MCF 10A (cell line): ENCODE results near the gene RALGPS1. TPM values are rescaled to one million over a fixed set of nuclear protein-coding genes. Genes with fewer than 3 reads are reported as not detected.

Experiments used
- BruUV-seq: library from RNA; stranded (reverse); fragments of 400-500 nt; replicated peaks from 2 replicates; lab custom pipeline; 2021; lab: Mats Ljungman, UMichigan
- CTCF ChIA-PET: fragments of 300-600 bp; sonication (Branson Sonifier 250); formaldehyde crosslinking; extraction: SDS; loops from one replicate; lab custom pipeline; 2021; ENCODE audit warnings: antibody characterized with exemption, inconsistent platforms; lab: Yijun Ruan, JAX
- POLR2A ChIA-PET: fragments of 300-600, 350-650 bp; sonication (Branson Sonifier 250); formaldehyde crosslinking; extraction: SDS; loops from one replicate; lab custom pipeline; 2020; ENCODE audit warnings: antibody characterized with exemption, inconsistent platforms; lab: Yijun Ruan, JAX
- DNase-seq: peaks from one replicate; pipeline ENCODE4 v3.0.0-alpha.2; 2018; ENCODE audit not compliant: unreplicated experiment
- H3K27ac Mint-ChIP-seq: one replicate; pipeline ENCODE4 v1.8.0; 2022; ENCODE audit warnings: mild to moderate bottlenecking, low read depth, mixed read lengths; ENCODE audit not compliant: unreplicated experiment
- H3K27me3 Mint-ChIP-seq: one replicate; pipeline ENCODE4 v1.8.0; 2022; ENCODE audit warnings: mixed read lengths; ENCODE audit not compliant: insufficient read depth, unreplicated experiment
- H3K36me3 Mint-ChIP-seq: one replicate; pipeline ENCODE4 v1.8.0; 2022; ENCODE audit warnings: mild to moderate bottlenecking, moderate library complexity, mixed read lengths; ENCODE audit not compliant: insufficient read depth, unreplicated experiment
- H3K4me1 Mint-ChIP-seq: one replicate; pipeline ENCODE4 v1.8.0; 2022; ENCODE audit warnings: mixed read lengths; ENCODE audit not compliant: insufficient read depth, unreplicated experiment
- H3K4me3 Mint-ChIP-seq: one replicate; pipeline ENCODE4 v1.8.0; 2022; ENCODE audit warnings: mild to moderate bottlenecking, moderate library complexity, mixed read lengths; ENCODE audit not compliant: unreplicated experiment
- H3K9me3 Mint-ChIP-seq: one replicate; pipeline ENCODE4 v1.8.0; 2022; ENCODE audit warnings: mixed read lengths; ENCODE audit not compliant: unreplicated experiment
- intact Hi-C: fragments of 100-400 bp; cut with micrococcal nuclease; formaldehyde crosslinking; loops from 2 replicates; pipeline ENCODE4 v1.14.1; 2022
- total RNA-seq: library from RNA; stranded (reverse); gene quantifications from 2 replicates; pipeline ENCODE4 v1.2.3, GENCODE V29; 2022
- TF ChIP-seq, protein P1 (sequence below): fragments of 200-600 bp; IDR thresholded peaks from one replicate; pipeline ENCODE4 v1.8.0; 2022; ENCODE audit warnings: antibody characterized with exemption, mild to moderate bottlenecking; ENCODE audit not compliant: unreplicated experiment

The RALGPS1 gene
- total RNA-seq, 1 experiment from 2014 or later: 2.4 TPM

- H3K36me3 Mint-ChIP-seq: no peaks in the 10 kb centered on the region
- ChIA-PET POLR2A (interaction anchor here (1.5 kb wide), 1 partner anchor 11 kb away, joined by 8 read pairs; no protein-coding TSS in a partner anchor), CTCF (interaction anchor here (0.7 kb wide), 1 partner anchor 14 kb away, joined by 3 read pairs; no protein-coding TSS in a partner anchor)
- no peaks in the 10 kb centered on the region for H3K27me3 Mint-ChIP-seq
- TF ChIP-seq, protein P1, sequence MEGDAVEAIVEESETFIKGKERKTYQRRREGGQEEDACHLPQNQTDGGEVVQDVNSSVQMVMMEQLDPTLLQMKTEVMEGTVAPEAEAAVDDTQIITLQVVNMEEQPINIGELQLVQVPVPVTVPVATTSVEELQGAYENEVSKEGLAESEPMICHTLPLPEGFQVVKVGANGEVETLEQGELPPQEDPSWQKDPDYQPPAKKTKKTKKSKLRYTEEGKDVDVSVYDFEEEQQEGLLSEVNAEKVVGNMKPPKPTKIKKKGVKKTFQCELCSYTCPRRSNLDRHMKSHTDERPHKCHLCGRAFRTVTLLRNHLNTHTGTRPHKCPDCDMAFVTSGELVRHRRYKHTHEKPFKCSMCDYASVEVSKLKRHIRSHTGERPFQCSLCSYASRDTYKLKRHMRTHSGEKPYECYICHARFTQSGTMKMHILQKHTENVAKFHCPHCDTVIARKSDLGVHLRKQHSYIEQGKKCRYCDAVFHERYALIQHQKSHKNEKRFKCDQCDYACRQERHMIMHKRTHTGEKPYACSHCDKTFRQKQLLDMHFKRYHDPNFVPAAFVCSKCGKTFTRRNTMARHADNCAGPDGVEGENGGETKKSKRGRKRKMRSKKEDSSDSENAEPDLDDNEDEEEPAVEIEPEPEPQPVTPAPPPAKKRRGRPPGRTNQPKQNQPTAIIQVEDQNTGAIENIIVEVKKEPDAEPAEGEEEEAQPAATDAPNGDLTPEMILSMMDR: no peak
- no peak overlapping the region for H3K27ac Mint-ChIP-seq
- no peak overlapping the region for H3K4me3 Mint-ChIP-seq
- DNase-seq: no peak
- intact Hi-C loops: no loop called here
- H3K4me1 Mint-ChIP-seq: peaks cover 12% of the 10 kb centered on the region
- BruUV-seq: no TSS peak
- H3K9me3 Mint-ChIP-seq: no peaks in the 10 kb centered on the region
These were observed 145.3 kb downstream of the RALGPS1 start for GRCh38 chr9:127059765-127060361.

DNA sequence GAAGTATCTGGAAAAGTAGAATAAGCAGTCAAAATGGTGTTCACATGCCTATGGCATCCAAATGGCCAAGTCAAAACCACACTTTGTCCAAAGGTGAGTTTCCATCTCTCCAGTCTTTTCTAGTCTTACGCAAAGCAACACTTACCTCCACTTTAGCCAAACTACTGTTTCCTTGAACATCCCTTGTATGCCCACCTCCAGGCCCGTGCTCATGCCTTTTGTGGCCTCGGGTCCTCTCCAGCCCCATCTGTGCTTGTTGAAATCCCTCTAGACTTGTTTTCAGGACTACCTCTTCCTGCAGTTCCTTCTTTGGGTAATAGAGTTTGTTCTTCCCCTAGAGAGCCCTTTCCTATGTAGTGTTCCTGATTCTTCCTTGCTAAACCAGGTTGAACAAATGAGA is 146.8 kb downstream of the RALGPS1 start:
- Mint-ChIP-seq H3K27me3 (no peaks in the 10 kb centered on the region), H3K4me1 (peaks cover 12% of the 10 kb centered on the region), H3K4me3 (no peak overlapping the region), H3K36me3 (no peaks in the 10 kb centered on the region), H3K9me3 (no peaks in the 10 kb centered on the region), H3K27ac (no peak overlapping the region)
- intact Hi-C loops: no loop called here
- DNase-seq: no peak
- no TSS peak for BruUV-seq
- TF ChIP-seq, protein P1: no peak
- ChIA-PET CTCF (no interaction called here), POLR2A (interaction anchor here (1.2 to 1.5 kb wide), 2 partner anchors 13 to 14 kb away, joined by 5 to 8 read pairs; no protein-coding TSS in a partner anchor)

DNA sequence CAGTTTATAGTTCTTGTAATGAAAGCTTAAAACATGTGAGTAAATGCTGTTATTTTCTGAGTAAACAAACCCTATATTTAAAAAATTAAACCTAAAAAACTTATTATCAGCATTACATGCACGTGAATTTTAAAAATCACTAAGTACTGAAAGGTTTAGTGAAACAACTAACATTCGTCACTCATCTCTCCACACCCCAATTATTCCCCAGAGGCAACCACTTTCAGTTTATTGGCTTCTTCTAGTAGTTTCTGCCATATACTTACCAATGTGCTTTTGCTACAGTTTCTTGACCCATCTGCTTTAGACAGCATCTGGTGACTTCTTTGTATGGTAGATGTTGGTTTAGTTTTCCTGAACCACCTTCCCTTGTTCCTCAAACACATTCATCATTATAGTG is 149.8 kb downstream of the RALGPS1 start:
- intact Hi-C loops: no loop called here
- TF ChIP-seq, protein P1: no peak
- H3K27ac Mint-ChIP-seq: no peak overlapping the region

GRCh38 chr9:127065592-127065991 is 151.0 kb downstream of the RALGPS1 start:
- BruUV-seq: no TSS peak

More for the DNA sequence above, 149.8 kb downstream of the RALGPS1 start:
- Mint-ChIP-seq H3K27me3 (no peaks in the 10 kb centered on the region), H3K9me3 (no peaks in the 10 kb centered on the region), H3K36me3 (no peaks in the 10 kb centered on the region), H3K4me1 (no peaks in the 10 kb centered on the region), H3K4me3 (no peak overlapping the region)
- no peak for DNase-seq
- BruUV-seq: no TSS peak
- POLR2A ChIA-PET: no interaction called here
- CTCF ChIA-PET: interaction anchor here (1.5 kb wide), 1 partner anchor 15 kb away, joined by 4 read pairs; no protein-coding TSS in a partner anchor

More at GRCh38 chr9:127065592-127065991, 151.0 kb downstream of the RALGPS1 start:
- Mint-ChIP-seq H3K9me3 (no peaks in the 10 kb centered on the region), H3K4me3 (no peak overlapping the region), H3K4me1 (no peaks in the 10 kb centered on the region), H3K36me3 (no peaks in the 10 kb centered on the region), H3K27ac (no peak overlapping the region), H3K27me3 (no peaks in the 10 kb centered on the region)
- POLR2A ChIA-PET: no interaction called here
- intact Hi-C loops: no loop called here
- CTCF ChIA-PET: interaction anchor here (1.5 kb wide), 1 partner anchor 100 kb away, joined by 3 read pairs; no protein-coding TSS in a partner anchor
- TF ChIP-seq, protein P1: no peak
- peak; percentile 39 for DNase-seq
